Activated CD4-positive, CD25-positive, alpha-beta regulatory T cell treated with anti-CD3 and anti-CD28 coated beads, Interleukin-2, amount 50 U/mL, for 16 hours (primary cell): ENCODE results near the gene GHSR.
A peak's percentile ranks its signal among the peaks of the same experiment; 100 is the strongest.

Experiments
- DNase-seq: peaks from one replicate; pipeline ENCODE4 v3.0.0-alpha.2; 2020; ENCODE audit warnings: low read depth, low spot score

The GHSR gene, protein sequence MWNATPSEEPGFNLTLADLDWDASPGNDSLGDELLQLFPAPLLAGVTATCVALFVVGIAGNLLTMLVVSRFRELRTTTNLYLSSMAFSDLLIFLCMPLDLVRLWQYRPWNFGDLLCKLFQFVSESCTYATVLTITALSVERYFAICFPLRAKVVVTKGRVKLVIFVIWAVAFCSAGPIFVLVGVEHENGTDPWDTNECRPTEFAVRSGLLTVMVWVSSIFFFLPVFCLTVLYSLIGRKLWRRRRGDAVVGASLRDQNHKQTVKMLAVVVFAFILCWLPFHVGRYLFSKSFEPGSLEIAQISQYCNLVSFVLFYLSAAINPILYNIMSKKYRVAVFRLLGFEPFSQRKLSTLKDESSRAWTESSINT

DNA sequence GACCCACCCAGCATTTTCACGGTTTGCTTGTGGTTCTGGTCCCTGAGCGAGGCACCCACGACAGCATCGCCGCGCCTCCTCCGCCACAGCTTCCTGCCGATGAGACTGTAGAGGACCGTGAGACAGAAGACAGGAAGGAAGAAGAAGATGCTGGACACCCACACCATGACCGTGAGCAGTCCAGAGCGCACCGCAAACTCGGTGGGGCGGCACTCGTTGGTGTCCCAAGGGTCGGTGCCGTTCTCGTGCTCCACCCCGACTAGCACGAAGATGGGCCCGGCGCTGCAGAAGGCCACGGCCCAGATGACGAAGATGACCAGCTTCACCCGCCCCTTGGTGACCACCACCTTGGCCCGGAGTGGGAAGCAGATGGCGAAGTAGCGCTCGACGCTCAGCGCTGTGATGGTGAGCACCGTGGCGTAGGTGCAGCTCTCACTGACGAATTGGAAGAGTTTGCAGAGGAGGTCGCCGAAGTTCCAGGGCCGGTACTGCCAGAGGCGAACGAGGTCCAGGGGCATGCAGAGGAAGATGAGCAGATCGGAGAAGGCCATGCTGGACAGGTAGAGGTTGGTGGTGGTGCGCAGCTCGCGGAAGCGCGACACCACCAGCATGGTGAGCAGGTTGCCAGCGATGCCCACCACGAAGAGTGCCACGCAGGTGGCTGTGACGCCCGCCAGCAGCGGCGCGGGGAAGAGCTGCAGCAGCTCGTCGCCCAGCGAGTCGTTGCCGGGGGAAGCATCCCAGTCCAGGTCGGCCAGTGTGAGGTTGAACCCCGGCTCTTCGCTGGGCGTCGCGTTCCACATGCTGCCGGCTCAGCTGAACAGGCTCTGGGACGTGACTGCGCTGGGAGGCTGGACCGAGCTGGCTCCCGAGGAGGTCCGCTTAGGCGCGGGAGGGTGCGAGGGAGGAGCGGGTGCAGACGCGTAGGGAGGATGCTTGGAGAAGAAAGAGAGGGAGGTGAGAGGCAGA lies at the start of gene GHSR:
Gene GHSR (minus strand): TSS at position 846 of the 969 bp plus-strand sequence. CDS start 43 bp downstream, at position 803.
- no peak for DNase-seq

DNA sequence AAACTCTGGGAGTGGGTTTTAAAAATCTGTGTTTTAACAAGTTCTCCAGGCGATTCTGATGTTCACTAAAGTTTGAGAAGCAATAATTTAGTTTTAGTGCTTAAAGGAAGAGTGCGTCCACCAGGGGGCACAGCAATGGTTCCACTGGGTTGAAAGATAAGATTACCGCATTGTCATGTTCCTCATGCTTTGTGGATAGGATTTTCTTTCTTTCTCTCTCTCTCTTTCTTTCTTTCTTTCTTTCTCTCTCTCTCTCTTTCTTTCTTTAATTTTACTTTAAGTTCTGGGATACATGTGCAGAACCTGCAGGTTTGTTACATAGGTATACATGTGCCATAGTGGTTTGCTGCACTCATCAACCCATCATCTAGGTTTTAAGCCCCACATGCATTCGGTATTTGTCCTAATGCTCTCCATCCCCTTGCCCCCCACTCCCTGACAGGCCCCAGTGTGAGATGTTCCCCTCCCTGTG lies 42.0 kb upstream of the GHSR start:
- DNase-seq: peak; percentile 60

DNA sequence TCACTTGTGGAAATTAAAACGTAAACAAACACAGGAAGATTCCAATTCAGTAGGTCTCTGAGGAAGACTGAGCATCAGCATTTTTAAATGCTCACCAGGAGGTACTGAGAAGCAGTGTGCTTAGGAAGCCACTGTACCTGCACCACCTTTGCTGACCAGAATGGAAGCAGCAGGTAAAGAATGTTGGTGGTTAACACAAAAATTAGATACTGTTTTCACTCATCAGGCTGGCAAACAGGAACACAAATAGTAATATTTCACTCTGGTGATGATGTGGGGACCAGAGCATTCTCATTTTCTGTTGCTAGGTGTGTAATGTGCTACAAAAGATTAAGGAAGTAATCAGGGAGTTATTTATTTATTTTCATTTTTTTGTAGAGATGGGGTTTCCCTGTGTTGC lies 29.9 kb upstream of the GHSR start:
- DNase-seq: no peak

DNA sequence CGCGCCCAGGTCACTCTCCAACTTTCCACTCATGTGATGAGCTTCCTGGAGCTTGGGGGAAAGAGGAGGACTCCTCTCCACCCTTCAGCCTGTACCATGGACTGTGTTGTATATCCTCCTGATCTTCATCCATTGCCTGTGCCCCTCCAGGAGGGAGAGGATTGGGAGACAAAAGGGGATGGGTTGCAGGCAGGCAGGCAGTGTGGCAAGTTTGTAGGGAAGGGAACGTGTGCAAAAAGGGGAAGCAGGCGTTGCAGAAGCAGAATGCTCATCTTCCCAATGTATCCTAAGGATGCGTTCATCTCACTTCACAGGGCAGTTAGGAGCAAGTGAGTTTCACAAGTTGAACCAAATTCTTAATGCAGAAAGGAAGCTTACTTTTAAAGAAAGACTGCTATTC lies 28.1 kb upstream of the GHSR start:
- no peak for DNase-seq

DNA sequence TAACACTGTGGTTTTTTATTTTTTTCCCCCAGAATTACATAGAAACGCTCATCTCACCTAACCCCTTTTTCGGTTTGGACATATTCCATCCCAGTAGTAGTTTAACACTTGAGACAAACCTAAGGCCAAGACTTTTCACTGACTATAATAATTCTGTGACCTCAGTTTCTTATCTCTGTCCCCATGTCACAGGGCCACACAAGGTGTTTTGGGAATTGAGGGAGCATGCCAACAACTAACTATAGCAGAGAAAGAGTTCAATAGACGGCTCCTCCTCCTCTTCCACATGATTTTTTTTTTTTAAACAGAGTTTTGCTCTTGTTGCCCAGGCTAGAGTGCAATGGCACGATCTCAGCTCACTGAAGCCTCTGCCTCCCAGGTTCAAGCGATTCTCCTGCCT lies 27.4 kb upstream of the GHSR start:
- DNase-seq: no peak

DNA sequence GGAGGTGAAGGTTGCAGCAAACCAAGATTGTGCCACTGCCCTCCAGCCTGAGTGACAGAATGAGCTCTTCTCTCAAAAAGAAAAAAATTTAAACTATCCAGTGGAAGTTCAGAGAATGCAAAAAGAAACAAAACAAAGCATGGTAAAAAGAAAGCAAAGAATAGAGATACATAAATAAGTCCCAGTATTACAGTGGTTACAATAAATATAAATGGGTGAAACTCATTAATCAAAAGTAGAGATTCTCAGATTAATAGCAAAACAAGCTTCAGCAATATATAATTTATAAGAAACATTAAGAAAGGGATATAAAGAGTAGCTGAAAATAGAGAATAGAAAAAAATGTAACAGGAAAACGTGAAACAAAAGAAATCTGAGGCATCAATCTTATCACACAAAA lies 23.6 kb upstream of the GHSR start:
- DNase-seq: no peak

DNA sequence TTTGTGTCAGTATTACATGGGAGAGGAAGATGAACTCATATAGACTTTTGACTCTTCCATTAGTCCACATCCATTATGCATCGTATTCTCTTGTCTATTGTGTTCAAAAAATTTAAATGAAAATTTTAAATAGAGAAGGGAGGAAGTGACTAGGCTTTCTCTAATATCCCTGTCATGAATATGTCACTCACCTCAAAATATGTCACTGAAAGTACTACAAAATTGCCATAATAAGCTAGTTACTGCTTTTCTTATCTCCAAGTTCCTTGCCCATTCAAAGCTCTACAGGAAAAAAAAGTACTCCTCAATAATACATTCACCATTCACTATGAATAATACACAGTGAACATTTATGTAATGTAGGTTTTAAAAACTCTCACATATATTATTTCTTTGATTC lies 22.3 kb upstream of the GHSR start:
- DNase-seq: no peak

DNA sequence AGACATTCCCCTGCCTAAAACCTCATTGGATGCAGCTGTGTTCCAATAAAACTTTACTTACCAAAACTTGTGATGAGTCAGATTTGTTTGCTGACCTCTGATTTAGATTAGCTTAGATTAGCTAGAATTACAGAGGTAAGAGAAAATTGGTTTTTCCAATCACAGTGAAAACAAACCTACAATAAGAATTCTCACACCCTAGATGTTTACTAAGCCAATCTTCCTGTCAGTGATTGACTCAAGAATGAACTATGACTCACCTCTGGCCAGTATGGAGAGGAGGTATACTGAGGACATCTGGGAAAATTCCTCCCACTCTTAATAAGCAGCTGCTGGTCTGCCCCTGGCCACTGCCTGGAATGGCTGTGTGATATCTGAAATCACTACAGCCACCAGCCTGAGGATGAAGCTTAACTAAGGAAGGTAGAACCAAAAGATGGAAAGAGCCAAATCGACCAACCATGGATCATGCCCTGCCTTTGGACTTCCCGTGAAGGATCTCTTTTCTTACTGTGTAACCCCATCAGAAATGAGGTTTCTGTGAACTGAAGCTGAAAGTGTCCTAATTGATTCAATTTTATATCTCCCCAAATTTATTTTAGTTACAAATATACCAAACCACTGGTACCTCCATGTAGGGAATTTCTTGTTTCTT lies 19.0 kb upstream of the GHSR start:
- DNase-seq: no peak

DNA sequence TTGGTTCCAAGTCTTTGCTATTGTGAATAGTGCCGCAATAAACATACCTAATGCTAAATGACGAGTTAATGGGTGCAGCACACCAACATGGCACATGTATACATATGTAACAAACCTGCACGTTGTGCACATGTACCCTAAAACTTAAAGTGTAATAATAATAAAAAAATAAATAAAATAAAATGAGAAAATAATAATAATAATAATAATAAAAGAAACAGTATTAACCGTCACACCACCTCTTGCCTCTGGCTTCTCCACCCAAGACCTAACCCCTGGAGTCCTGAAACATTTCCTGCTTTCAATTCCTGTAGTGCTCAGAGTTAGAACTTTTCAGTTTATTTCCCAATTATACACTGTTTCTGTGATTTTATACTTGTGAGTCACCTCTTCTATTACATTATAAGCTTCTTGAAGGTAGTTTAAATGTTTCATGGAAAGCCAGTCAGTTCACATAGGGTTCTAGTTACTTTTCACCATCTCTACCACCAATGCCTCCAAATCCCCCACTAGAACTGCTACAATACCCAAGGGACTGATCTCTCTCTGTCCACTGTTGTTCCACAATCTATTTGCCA lies 18.4 kb upstream of the GHSR start:
- DNase-seq: no peak

DNA sequence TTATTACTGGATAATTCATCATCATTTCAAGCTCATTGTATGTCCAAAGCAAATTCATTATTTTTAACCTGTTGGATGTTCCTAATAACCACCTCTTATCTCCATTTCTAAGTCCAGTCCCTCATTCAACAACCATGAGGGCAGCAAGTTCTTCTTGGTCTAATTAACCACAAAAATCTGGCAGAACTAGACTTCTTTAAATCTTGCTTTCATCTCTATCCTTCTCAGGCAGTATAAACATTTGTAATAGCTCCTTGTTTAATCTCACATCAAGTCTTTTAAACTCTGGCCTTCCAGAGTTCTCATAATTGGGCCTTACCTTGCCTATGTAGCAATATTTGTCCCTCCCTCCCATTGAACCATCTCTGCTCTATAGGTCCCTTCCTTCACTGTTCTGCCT lies 17.0 kb upstream of the GHSR start:
- DNase-seq: no peak

DNA sequence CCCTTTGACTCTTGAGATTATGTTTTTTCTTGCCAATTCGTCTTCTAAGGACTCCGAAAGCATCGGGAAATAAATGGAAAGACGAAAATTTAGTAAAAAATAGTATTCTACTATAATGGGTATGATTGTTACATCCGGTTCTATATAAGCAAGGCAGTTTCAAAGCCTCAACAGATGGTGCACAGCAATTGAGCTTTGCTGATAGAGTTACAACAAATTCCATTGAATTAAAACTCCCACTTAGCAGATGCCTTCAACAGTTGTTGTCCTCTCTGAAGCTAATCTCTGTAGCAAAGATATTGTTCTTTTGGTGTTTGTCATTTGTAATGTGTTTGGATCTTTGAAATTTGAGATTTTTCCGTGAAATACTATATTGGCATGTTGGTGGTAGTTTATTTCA lies 16.1 kb upstream of the GHSR start:
- DNase-seq: no peak

DNA sequence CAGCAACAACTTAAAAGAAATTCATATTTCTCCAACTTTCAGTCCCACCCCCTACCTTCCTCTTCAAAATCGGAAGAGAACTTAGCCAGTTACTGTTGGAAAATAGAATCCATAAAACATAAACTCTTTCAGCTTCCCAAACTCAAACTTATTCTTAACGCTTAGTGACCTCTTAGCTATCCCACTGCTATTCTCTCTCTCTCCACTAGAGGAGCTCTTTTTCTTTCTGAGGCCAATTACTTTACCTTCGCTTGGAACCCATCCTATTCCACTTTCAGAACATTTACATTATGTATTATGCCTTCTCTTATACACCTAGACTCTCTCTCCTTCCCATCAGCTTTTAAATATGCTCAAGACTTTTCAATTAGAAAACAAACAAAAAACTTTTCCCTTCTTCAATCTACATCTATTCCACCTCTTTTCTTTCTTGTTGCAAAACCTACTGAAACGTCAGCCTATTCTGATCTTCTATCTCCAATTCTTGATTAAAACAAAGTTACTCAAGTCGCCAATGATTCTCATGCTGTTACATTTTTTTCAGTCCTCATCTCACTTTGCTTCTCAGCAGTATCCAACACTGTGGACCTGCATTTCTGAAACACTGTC lies 13.4 kb upstream of the GHSR start:
- DNase-seq: no peak

DNA sequence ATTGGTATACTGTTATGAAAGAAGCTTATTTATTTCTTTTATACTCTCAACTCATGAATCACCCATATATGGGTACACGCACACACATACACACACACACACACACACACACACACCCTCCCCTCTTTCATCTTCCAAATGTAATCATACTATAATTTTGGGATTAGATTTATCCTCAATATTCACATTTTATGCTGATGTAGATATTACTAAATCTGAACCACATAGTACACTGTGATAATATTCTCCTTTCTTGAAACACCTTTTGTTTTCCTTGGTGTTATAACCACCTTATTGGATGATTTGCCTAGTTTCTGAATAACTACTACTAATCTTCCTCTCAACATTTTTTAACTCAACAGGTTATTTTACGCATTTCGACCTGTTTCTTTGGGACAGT lies 8.1 kb upstream of the GHSR start:
- no peak for DNase-seq

DNA sequence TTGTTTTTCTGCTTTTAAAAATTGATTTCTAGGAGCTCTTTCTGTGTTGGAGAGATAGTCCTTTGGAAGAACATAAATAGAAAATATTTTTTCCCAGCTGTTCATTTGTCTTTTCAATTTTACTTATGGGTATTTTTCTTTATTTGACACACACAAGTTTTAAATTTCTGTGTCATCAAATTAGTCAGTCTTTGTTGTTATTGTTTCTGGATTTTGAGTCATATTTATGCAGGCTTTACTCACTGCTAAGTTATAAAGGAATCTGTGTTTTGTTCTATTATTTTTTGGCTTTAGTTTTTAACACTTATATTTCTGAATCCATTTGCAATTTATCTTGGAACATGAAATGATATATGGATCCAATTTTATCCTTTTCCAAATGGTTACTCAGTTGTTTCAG lies 5.9 kb upstream of the GHSR start:
- DNase-seq: no peak

DNA sequence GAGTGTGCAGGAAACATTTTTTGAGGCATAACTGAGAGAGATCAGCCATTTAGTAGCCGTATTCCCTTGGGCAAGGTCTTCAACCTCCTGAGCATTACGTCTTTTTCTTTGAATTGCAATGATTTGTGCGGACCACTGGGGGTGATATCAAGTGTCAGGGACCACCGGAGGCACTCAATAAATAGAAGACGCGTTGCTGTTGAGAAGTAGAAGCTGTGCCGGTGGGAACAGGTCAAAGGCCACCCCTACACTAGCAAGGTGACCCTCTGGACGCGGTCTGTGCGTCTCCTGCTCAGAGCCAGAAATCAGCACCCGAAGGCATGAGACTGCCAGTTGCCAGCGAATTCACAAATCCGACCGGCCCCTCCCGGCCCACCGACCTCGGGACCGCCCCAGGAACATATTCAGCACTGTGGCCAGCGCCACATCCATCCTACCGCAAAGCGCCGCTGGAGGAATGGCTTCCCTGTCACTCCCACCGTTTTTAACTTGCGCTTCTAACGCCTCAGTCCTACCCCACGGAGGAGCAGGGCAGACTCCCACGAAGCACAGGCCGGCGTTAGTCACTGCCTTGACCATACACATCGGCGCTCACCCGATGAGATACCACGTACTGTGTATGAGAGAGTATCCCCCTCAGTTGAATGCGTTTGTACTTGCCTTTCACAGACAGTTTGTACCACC lies 1.4 kb upstream of the GHSR start:
- no peak for DNase-seq

DNA sequence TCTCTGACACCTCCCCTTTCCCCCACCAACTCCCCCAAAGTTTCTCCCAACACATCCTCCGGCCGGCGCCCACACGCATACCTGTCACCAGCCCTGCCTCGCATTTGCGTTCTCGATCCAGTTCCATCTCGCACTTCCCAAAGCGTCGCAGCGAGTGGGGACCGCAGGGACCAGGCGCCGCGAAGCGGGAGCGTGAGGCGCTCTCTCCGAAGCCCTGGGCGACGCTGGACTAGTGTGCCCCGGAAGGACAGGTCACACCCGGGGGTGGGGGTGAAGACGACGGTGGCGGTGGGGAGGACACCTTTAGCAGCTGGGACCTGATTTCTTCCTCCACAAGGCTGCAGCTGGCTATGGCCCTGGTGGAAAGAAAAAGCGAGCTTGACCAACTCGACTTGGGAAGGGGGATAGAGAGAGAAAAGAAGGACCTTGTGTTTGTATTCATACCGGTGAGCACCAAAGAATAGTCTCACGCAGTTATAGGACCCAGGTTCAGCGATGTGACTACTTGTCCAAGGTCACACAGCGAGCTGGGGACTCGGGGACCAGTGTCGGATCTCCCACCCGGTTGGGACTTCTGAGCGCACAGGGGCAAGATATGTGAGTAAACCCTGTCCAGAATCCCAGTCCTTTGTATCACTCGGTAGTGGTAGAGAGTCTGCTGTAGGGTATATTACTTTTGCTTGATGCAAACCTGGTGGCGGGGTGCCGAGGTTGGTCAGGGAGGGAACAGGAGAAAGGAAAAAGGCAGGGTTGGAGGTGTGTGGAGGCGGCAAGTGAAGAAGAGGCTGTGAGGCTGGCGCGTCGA lies 607 bp upstream of the GHSR start:
- DNase-seq: no peak

DNA sequence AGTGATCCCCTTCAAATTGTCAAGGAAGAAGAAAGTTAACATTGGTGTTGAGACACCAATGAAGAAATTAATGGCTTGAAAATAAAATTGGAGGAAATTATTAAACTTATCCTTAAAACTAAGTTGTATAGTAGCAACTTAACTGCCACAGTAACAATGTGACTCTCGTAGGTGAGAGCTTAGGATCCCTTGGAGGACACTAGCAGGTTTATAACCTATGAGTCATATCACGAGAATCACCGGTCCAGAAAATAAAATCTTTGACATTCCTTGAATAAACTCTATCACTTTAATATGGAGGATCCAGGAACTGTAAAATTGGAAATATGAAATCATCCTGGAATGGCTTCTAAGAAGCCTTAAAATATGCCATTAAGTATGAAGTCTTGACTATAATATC lies 2.1 kb downstream of the GHSR start:
- no peak for DNase-seq

DNA sequence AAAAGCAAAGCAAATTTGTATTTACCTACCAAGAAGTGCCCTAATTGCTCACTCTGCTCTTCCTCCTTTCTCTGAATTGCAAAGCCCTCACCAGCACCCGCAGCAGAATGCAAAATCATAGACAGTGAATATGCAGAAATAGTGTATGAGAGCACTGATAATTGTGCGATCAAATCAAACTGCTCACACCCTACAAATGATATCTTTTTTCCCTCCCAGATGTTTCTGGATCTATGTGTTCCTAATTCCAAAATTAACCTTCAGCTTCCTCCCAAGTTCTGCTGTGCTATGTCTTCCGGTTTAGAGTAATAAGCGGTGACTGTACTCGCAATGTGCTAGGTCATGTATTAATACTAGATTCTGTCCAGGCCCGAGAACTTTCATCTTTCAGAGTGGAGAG lies 3.4 kb downstream of the GHSR start:
- no peak for DNase-seq

DNA sequence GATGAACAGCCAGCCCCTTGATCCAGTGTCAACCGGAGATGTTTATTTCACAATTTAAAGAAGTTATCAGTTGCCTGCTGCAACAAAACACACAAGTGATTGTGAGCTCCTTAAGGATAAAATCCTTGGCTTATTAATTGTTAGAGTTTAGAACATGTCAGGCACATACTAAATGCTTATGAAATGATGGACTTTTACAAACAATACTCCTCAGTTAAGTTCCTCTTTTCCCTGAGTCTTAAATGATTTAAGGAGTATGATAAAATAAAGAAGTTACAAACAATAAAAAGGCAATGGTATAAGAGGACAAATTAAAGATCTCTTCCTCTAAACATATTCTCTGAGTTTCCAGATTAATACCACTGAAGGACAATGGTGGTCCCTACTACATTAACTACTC lies 5.7 kb downstream of the GHSR start:
- DNase-seq: no peak

DNA sequence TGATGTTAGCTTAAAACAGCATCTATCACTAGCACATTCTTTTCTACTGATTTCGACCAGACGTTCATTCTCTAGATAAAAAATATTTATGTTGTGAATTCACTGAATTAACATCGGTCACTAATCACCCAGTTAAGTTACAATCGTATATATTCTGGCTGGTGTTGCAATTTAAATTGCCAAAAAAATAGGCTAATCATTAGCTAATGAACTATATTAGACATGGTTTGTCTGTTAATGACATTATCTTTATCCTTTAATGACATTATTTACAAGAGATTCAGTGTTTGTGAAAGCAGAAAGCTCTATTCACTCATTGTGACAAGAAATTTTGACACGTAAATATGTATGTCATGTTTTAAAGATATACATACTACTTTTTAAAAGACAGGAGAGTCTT lies 6.7 kb downstream of the GHSR start:
- DNase-seq: no peak
